ENCODE measurements around the gene LRRN2.
"Not testable (repeated sequence)": the region's sequence is repeated elsewhere in the genome, so short reads cannot be mapped to it uniquely, and the experiment has no call there.

Gene LRRN2

DNA sequence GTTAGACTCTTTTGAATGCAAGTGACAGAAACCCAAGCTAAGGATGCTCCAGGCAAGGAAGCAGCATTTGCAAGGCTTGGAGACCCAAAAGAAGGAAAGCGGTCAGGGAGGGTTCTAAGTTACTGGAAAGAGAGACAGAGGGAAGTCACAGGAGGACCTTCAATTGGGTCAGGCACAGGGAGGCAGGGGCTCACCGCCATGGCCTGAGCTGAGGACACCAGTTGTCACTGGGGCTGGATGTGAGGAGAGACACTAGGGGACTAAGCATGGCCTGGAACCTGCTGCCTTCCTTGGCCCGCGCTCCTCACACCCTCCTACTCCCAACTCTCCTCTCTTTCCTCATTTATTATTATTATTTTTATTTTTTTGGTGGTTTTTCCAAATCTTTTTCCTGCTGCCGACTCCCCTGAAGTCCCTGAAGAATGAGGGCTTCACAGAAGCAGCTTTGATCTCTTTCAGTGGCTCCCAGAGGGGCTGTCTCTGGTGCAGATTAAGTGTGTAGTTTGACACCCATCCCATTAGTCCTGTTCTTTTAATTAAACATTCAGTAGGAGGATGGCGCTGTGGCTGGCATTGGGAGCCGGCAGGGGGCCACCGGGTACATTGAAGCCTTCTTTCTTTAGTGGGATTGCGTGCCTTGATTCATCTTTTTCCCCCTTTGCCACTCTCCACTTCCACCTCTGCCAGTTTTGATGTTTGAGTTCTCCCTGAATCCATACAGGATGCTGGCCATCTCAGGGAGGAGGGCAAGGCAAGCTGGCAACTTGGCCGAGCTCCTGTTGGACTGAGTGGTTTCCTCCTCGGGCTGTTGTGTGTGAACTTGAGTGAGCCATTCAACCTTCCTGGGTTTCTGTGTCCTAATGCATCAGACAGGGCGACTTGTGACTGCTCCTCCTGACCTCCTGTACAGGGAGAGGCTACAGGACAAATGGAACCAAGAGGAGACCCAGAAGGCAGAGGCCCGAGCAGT lies 110.0 kb downstream of the LRRN2 start:
- DNase-seq (ENCODE audit: low read depth in 2 of 2), result no peak

DNA sequence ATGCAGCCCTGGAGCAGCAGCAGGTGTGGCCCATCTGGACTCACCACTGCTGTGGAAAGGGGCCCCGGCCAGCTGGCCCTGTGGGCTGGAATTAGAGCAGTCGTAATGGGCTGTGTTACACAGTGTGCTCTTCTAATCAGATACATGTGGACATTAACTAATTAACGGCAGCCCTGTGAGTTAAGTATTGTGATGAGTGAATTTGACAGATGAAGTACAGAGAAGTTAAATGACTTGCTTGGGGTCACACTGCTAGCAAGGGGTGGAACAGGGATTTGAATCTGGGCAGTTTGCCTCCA lies 110.7 kb downstream of the LRRN2 start:
- no peak for DNase-seq (ENCODE audit: low read depth in 2 of 2)

DNA sequence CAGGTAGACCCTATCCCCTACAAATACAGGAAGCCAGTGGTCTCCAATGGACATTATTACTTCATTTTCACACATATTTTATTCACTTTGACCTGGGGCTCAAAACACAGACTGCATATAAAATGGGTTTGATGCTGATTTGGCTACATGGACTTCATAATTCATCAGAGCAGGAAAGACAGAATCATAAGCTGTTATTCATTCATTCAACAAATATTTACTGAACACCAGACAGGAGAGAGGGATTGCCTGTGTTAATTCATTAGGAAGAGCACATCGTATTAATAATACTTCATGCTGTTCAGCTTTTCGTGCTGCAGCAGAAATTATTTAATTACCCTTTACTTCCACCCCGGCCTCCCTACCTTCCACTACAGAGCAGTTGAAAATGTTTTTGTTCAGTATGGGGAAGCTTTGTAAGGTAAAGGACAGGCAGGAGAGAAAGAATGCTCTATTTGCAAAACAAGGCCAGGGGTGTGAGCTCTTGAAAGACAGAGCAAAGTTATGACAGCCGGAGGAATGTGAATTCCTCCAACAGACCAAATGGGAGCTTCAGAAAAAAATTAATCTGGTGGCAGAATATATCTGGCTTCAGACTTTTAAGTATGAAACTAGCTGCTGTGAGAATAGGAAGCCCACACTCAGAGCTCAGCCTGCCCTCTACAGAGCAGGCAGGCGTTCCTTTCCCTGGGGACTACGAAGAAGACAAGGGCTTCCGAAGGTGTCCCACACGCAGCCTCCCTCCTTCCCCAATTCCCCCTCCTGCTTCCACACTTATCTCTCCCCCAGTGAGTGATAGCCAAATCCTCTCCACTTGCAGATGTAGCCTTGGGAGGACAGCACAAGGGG lies 111.3 kb downstream of the LRRN2 start:
- DNase-seq (ENCODE audit: low read depth in 2 of 2), result no peak

DNA sequence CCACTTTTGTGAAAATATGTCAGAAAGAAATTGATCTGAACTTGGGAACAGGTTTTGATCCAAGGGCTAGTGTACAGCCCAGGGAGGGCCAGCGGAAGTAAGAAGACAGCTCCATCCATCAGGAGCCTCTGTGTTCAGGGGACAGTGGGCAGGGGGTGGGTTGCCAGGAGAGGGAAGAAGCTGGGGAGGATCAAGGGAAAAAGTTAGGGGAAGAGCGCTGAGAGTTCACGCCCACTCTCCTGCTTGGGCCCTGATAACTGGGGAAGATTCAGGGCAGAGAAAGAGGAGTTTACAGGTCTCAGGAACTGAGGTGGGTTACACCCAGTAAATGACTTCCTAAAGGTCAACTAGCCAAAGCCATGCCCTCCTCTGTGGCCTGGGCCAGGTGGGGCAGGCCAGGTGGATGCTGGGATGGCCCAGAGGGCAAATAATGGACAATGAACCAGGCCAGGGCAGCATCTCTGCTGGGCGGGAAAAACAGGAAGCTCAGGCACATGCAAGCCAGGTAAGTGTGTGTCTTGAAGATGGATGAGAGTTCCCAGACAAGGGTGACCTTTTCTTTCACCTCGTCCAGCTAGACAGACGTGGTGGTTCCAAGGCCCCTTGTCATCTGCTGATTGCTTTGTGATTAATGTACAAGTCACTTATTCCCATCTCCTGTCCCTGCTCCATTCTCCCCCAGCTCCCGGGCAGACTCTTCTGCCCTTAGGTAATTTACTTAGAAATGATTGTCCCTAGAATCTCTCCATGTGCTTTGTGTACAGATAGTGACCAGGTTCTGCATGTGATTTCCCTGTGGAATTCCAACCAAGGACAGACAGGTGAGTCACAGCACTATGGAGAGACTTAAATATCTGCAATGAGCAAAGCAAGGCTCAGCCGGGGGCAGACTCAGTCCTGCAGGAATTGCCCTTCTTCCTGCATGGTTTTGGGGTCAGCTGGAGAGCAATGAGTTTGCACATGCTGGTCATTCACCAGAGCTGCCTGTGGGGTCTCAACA lies 112.3 kb downstream of the LRRN2 start:
- no peak for DNase-seq (ENCODE audit: low read depth in 2 of 2)

DNA sequence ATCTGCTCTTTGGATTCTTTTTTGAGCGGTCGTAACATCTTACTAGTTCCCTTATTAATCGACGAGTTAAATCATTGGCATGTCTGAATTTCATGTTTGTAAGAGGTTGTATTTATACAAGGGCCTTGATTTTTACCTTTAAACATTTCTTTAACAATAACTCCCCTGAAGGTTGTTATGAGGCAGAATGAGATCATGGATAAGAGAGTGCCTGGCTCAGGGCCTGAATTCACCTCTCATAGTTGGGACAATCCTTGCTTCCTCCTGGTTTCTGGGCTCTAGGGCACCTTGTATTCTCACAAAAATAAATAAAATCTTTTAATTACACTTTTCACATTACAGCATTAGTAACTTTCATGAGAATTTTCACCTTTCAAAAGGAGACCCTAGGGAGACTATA lies 113.9 kb downstream of the LRRN2 start:
- DNase-seq (ENCODE audit: low read depth in 2 of 2), result no peak

DNA sequence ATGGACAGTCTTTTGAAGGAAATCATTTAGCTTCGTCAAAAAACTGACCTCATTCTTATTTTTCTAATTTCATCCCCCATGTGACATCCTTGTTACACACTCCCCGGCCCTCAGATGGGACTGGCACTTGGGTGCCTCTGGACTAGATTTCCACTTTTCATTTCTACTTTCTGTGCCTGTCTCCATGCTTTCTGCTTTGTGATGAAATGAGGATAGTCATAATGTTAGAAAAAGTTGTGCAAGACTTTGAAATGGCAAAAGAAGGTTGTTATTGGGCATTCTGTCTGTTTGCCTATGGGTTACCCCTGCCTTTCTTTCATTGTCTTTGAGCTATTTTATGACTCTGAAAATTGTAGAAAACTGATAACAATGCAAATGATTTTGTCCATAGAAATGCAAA lies 114.4 kb downstream of the LRRN2 start:
- DNase-seq (ENCODE audit: low read depth in 2 of 2), result no peak

DNA sequence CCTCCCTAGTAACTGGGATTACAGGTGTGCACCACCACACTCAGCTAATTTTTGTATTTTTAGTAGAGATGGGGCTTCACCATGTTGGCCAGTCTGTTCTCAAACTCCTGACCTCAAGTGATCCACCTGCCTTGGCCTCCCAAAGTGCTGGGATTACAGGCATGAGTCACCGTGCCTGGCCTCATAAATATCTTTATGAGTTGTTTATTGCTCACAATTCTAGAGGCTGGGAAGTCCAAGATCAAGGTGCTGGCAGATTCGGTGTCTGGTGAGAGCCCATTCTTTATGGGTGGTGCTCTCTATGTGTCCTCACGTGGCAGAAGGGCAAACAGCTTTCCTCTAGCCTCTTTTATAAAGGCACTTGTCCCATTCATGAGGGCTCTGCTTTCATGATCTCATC lies 115.5 kb downstream of the LRRN2 start:
- DNase-seq (ENCODE audit: low read depth in 2 of 2), result not testable (repeated sequence)

DNA sequence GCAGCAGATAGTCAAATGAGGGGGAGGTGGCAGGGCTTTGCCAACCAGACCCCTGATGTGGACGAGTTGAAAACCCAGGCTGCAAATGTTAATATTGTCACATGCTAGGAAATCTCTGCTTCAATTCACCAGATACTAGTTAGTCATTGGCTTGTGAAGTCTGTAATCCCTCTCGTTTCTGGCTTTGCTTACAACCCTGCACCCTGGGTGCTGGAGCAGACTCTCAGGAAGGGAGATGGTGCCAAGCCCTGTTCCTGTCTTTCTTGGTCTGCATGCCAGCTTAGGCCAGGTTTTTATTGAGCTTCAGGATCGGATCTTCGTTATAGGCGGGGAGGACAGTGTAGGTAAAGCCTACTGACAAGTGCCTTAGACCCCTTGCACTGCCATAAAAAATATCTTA lies 116.1 kb downstream of the LRRN2 start:
- DNase-seq (ENCODE audit: low read depth in 2 of 2), result no peak

DNA sequence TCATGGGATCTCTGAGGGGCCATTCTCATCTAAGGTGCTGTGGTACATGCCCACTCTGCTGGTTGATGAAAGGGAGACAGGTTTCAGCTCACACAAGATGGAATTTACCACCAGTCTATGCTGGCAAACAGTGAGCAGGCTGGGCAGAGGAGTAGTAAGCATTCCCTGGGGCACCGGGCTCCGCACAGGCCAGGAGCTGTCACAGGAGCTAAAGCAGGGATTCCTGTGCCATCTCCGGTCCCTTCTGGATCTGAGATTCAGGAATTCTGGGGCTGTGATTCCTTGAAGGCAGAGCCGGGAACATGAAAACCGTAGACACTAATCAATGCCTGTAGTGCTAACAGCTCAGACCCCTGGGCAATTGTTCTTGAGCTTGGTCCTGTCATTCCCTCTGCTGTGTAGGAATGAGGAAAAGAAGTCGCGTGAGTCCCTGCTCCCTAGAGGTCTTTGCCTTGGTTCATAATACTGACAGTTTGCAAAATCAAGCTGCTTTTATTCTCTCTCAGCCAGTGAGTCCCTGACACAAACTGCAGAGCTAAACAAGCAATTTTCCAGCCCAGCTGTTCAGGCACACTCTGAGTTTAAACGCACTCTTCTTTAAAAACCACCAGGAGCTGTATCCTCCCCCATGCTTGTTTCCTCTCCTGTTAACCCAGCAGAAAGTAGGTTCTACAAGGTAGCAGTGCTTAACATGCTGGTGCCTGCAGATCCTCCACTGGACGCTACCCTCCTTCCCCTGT lies 116.8 kb downstream of the LRRN2 start:
- no peak for DNase-seq (ENCODE audit: low read depth in 2 of 2)

Measured in stimulated activated CD8-positive, alpha-beta memory T cell treated with anti-CD3 and anti-CD28 coated beads, Interleukin-7, amount 100 ng/mL, for 1 hour (primary cell).